Endothelial cell of umbilical vein (primary cell): Measurements from ENCODE around the gene STOML3. TPM values are rescaled to one million over a fixed set of nuclear protein-coding genes. Genes with fewer than 3 reads are reported as not detected.

Source experiments
- BruUV-seq: library from RNA; stranded (reverse); fragments of 400-500 nt; replicated peaks from 2 replicates; lab custom pipeline; 2021; lab: Mats Ljungman, UMichigan
- CTCF ChIA-PET: fragments of 300-600, 350-600 bp; sonication (Branson Sonifier 250); formaldehyde crosslinking; loops from one replicate; lab custom pipeline; 2021; ENCODE audit warnings: antibody characterized with exemption, inconsistent platforms; lab: Charles Lee
- POLR2A ChIA-PET: fragments of 300-600, 350-600 bp; sonication (Branson Sonifier 250); formaldehyde crosslinking; loops from one replicate; lab custom pipeline; 2021; ENCODE audit warnings: antibody characterized with exemption, inconsistent platforms; lab: Charles Lee
- DNase-seq: peaks from one replicate; pipeline ENCODE4 v3.0.0-alpha.2; 2011; ENCODE audit warnings: low read depth, low spot score
- FAIRE-seq: peaks from 2 replicates; lab custom pipeline; 2011; peaks lifted over from hg19 to GRCh38; lab: Jason Lieb, UNC
- H2AFZ ChIP-seq: 2 replicates; pipeline ENCODE4 v1.6.0; 2012; ENCODE audit warnings: low read depth, low read length, control low read depth, inconsistent platforms
- H3K27ac ChIP-seq: 2 replicates; pipeline ENCODE4 v1.5.1; 2011; ENCODE audit warnings: low read depth, mild to moderate bottlenecking, control low read depth, low read length, moderate library complexity; ENCODE audit not compliant: insufficient read depth
- H3K27me3 ChIP-seq, 2 experiments: 2 replicates each; pipeline versions ENCODE4 v1.6.0 to v1.6.1; 2011; ENCODE audit warnings: low read length in 2 of 2, mixed read lengths in 1 of 2; ENCODE audit not compliant: control insufficient read depth in 2 of 2, insufficient read depth in 2 of 2
- H3K36me3 ChIP-seq, 2 experiments: 2 replicates in 1 of 2; 3 replicates in 1 of 2; pipeline ENCODE4 v1.5.1; 2011; ENCODE audit warnings: low read length in 2 of 2, mild to moderate bottlenecking in 1 of 2, moderate library complexity in 1 of 2; ENCODE audit not compliant: control insufficient read depth in 2 of 2, insufficient read depth in 2 of 2; ENCODE audit errors: extremely low read depth in 1 of 2
- H3K4me1 ChIP-seq: 3 replicates; pipeline ENCODE4 v1.5.1; 2011; ENCODE audit warnings: mild to moderate bottlenecking, low read length; ENCODE audit not compliant: control insufficient read depth, insufficient read depth; ENCODE audit errors: extremely low read depth
- H3K4me2 ChIP-seq: 2 replicates; pipeline ENCODE4 v1.6.1; 2011; ENCODE audit warnings: low read length, control low read depth, mixed read lengths; ENCODE audit not compliant: insufficient read depth
- H3K4me3 ChIP-seq, 3 experiments: fragments of 200-600 bp in 1 of 3; sonication (generic), shearing (Covaris generic) in 1 of 3; replicated peaks in 1 of 3; 2 replicates each; pipeline ENCODE4 v1.5.1; 2011 to 2016; ENCODE audit warnings: control low read depth in 3 of 3, low read length in 3 of 3, mild to moderate bottlenecking in 2 of 3, inconsistent platforms in 1 of 3, low read depth in 1 of 3, moderate library complexity in 1 of 3; ENCODE audit not compliant: insufficient read depth in 1 of 3
- H3K79me2 ChIP-seq: 2 replicates; pipeline ENCODE4 v1.6.0; 2012; ENCODE audit warnings: low read length, inconsistent platforms; ENCODE audit not compliant: control insufficient read depth, insufficient read depth
- H3K9ac ChIP-seq: replicated peaks from 2 replicates; pipeline ENCODE3; 2011; ENCODE audit warnings: low read length, control low read depth; ENCODE audit not compliant: insufficient read depth; ENCODE audit errors: extremely low read depth
- H3K9me1 ChIP-seq: replicated peaks from 3 replicates; pipeline ENCODE4 v1.6.0; 2011; ENCODE audit warnings: mild to moderate bottlenecking, low read length; ENCODE audit not compliant: control insufficient read depth, insufficient read depth; ENCODE audit errors: extremely low read depth
- H3K9me3 ChIP-seq: replicated peaks from 2 replicates; pipeline ENCODE4 v1.5.1; 2012; ENCODE audit warnings: low read length, inconsistent platforms; ENCODE audit not compliant: control insufficient read depth, insufficient read depth
- H4K20me1 ChIP-seq: replicated peaks from 2 replicates; pipeline ENCODE3; 2011; ENCODE audit warnings: mild to moderate bottlenecking, low read length; ENCODE audit not compliant: control insufficient read depth, insufficient read depth; ENCODE audit errors: extremely low read depth
- EZH2 ChIP-seq: IDR thresholded peaks from 2 replicates; pipeline ENCODE4 v1.6.1; 2012; ENCODE audit warnings: borderline replicate concordance, low read depth, mild to moderate bottlenecking, moderate library complexity, low read length, inconsistent platforms; ENCODE audit not compliant: severe bottlenecking
- FOS ChIP-seq: IDR thresholded peaks from 2 replicates; pipeline ENCODE4 v1.6.1; 2011; ENCODE audit warnings: mild to moderate bottlenecking, low read length, moderate library complexity, borderline replicate concordance; ENCODE audit not compliant: insufficient read depth
- JUN ChIP-seq: IDR thresholded peaks from 2 replicates; pipeline ENCODE4 v1.6.1; 2011; ENCODE audit warnings: borderline replicate concordance, low read depth; ENCODE audit not compliant: insufficient read length, insufficient read depth
- POLR2AphosphoS5 ChIP-seq: IDR thresholded peaks from 2 replicates; pipeline ENCODE4 v1.6.1; 2012; ENCODE audit warnings: low read depth, mild to moderate bottlenecking, control low read depth, low read length, moderate library complexity; ENCODE audit not compliant: insufficient read depth
- dilution Hi-C: fragments of 300-500 bp; cut with MboI; formaldehyde crosslinking; loops from one replicate; pipeline ENCODE4 v1.15.0; 2019; ENCODE audit warnings: low sequenced_read_pairs; ENCODE audit not compliant: extremely low pct_ligation_motif_present
- intact Hi-C: fragments of 100-400 bp; cut with micrococcal nuclease; formaldehyde crosslinking; loops from one replicate; pipeline ENCODE4 v1.10.0; 2022
- polyA plus RNA-seq, 4 experiments: library from polyadenylated mRNA; depleted of rRNA in 3 of 4; stranded (reverse) in 3 of 4; unstranded in 1 of 4; fragments of >200 nt; gene quantifications; 2 replicates each; pipeline versions ENCODE4 v1.2.1 to v1.2.3, GENCODE V29; 2011 to 2012; ENCODE audit warnings: missing spikeins in 1 of 4
- total RNA-seq: library from RNA; stranded (reverse); gene quantifications from 2 replicates; pipeline ENCODE4 v1.2.3, GENCODE V29; 2021
- TF ChIP-seq, protein P1 (sequence below): IDR thresholded peaks from 2 replicates; pipeline ENCODE4 v1.6.1; 2011; ENCODE audit not compliant: insufficient read depth, insufficient read length

The STOML3 gene
- total and polyA plus RNA-seq, 2 donors (not counting 3 experiments of a cell fraction or from before 2014, with no cell fraction given): not detected

DNA sequence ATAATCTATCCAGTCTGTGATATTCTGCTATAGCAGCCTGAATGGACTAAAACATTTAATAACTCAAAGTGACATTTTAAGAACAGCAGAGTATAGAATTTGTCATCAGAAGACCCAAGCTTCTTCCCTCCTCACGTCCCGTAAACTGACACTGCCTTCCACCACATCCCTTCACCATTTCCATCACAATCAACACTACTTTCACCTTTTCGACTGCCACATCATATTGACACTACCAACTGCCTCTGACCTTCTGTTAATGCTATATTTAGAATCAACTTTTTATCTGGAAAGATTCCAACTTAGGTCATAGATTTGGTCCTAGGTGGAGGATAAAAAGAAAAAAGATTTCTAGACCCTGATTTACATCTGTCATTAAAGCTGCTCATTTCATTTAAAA is 39.6 kb downstream of the STOML3 start:
- Histone ChIP-seq H4K20me1 (no peaks in the 10 kb centered on the region), H3K9me1 (no peaks in the 10 kb centered on the region), H3K9me3 (no peaks in the 10 kb centered on the region), H3K27ac (no peak overlapping the region), H3K9ac (no peak overlapping the region), H3K79me2 (no peaks in the 10 kb centered on the region), H2AFZ (no peak overlapping the region), H3K4me1 (peaks cover 9% of the 10 kb centered on the region), H3K4me2 (no peak overlapping the region), H3K36me3 (no peaks in the 10 kb centered on the region), H3K27me3 (no peaks in the 10 kb centered on the region), H3K4me3 (no peak overlapping the region)
- FAIRE-seq: no peak
- no TSS peak for BruUV-seq
- TF ChIP-seq, protein P1, sequence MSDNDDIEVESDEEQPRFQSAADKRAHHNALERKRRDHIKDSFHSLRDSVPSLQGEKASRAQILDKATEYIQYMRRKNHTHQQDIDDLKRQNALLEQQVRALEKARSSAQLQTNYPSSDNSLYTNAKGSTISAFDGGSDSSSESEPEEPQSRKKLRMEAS: no peak
- peak; percentile 3 for DNase-seq
- POLR2A ChIA-PET: no interaction called here
- CTCF ChIA-PET: interaction anchor here (0.9 kb wide), 1 partner anchor 34 kb away, joined by 3 read pairs; no protein-coding TSS in a partner anchor
- dilution Hi-C loops (no loop called here), intact Hi-C loops (loop anchor here (10.0 kb wide), 1 partner anchor 426 kb away; no protein-coding TSS in a partner anchor)

DNA sequence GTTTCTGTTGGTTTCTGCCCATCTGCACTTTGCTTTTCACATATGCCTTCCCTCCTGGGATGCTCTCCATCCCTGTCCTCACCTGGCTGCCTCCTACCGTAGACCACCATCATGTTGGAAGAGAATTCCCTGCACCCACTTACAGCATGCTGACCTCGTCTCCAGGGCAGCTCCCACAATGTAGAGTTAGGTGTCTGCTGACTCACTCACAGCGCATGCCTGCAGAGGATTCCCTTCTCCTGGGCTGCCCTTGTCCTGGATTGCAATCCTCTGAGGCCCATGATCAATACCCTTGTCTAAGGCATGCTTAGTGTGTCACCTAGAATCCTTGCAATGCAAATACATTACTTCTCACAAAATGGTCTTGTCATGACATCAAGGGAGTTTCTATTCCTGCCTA is 43.6 kb downstream of the STOML3 start:
- DNase-seq (no peak), FAIRE-seq (no peak)
- dilution Hi-C loops: no loop called here
- no TSS peak for BruUV-seq
- POLR2A ChIA-PET: no interaction called here
- Histone ChIP-seq H2AFZ (no peak overlapping the region), H3K4me1 (peaks cover 8% of the 10 kb centered on the region), H3K36me3 (no peaks in the 10 kb centered on the region), H3K27ac (no peak overlapping the region), H3K9ac (no peak overlapping the region), H3K9me1 (no peaks in the 10 kb centered on the region), H3K9me3 (no peaks in the 10 kb centered on the region), H4K20me1 (no peaks in the 10 kb centered on the region), H3K4me3 (no peak overlapping the region), H3K27me3 (no peaks in the 10 kb centered on the region), H3K4me2 (no peak overlapping the region), H3K79me2 (no peaks in the 10 kb centered on the region)
- CTCF ChIA-PET: no interaction called here
- intact Hi-C loops: no loop called here
- no peak for TF ChIP-seq JUN
- no peak for TF ChIP-seq EZH2
- no peak for TF ChIP-seq POLR2AphosphoS5
- TF ChIP-seq, protein P1: no peak
- no peak for TF ChIP-seq FOS
